ENCODE measurements around the gene SDE2.
A peak's percentile ranks its signal among the peaks of the same experiment; 100 is the strongest.
"Not testable (repeated sequence)": the region's sequence is repeated elsewhere in the genome, so short reads cannot be mapped to it uniquely, and the experiment has no call there.

SDE2 gene

GRCh38 chr1:225999227-225999911 is at the start of gene SDE2:
Gene SDE2 (minus strand): TSS chr1:225999343. CDS start chr1:225999312, 31 bp downstream.
- peak; percentile 100 for DNase-seq (ENCODE audit: low read depth, low spot score)

DNA sequence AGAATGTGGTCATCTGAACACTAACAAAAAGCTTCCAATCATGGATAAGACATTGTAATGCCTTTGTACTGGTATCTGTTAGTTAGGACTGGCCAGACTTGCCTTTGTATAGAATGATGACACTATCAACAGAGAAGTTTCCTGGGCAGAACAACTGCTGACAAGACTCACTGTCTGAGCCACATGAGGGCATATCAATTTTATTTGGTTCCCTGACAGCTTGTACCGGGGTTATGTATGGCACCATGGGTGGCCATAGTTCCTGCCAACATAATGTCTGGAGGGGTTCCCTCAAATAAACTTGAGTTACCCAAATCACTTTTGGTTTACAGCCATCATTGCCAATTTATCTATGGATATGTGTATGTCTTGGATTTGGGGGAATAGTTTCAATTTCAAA is 49.7 kb upstream of the SDE2 start:
- DNase-seq (ENCODE audit: low read depth, low spot score), result no peak

DNA sequence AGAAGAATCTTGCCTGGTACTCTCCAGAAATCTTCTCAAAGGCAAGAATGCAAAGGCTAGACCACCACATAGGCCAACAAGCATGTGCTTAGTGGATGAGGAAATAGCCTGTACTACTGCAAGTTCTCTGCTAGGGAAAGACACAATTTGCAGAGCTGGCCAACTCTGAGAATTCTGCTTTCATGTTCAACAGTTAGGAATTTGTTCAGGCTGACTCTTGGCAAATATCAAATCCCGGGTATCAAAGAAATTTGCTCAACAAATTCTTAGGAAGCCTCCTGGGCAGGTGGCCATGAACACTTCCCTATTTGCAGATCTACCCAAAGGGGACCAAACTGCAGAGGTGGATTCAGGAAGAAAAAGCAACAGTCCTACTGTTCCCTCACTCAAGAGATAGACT is 48.4 kb upstream of the SDE2 start:
- DNase-seq (ENCODE audit: low read depth, low spot score), result no peak

DNA sequence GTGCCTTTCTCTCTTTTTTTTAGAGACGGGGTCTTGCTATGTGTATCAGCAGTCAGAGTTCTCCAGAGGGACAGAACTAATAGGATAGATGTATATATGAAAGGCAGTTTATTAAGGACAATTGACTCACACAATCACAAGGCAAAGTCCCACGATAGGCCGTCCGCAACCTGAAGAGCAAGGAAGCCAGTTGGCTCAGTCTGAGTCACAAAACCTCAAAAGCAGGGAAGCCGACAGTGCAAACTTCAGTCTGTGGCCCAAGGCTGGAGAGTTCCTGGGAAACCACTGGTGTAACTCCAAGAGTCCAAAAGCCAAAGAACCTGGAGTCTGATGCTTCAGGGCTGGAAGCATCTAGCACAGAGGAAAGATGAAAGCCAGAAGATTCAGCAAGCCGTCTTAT is 47.1 kb upstream of the SDE2 start:
- no peak for DNase-seq (ENCODE audit: low read depth, low spot score)

DNA sequence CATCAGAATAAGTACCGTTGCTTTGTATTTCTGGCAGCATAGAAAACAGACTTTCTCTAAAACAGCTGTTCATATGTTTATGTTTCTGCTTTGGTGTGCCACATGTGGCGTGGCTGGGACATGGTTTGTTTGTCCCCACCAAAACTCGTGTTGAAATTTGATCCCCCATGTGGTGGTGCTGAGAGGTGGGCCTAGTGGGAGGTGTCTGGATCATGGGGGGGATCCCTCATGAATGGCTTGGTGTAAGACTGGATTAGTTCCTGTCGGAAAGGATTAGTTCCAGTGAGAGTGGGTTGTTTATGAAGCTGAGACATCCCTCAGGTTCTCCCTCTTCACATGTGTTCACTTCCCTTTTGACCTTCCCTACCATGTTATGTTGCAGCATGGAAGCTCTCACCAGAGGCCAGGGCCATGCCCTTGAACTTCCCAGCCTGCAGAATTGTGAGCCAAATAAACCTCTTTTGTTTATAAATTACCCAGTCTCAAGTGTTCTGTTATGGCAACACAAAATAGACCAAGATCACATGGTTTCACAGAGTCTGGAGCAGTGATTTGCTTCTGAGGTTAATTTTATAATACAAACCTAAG is 45.5 kb upstream of the SDE2 start:
- DNase-seq (ENCODE audit: low read depth, low spot score), result no peak

DNA sequence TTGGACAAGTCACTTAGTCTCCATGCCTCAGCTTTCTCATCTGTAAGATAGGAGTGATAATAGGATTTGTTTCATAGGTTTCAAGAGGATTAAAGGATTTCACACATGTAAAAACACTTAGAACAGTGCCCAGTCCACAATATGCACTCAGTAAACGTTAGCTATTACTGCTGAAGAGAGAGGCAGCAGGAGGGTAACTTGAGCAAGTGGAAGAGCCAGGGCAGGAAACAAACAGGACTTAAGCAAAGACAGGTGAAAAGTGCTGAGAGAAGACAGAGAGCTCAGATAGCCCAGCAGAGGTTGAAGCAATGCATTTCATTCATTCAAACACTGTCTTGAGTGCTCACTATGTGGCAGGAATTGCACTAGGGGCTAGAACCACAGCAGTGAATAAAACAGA is 42.3 kb upstream of the SDE2 start:
- DNase-seq (ENCODE audit: low read depth, low spot score), result no peak

- DNase-seq (ENCODE audit: low read depth, low spot score), result no peak
Measured at GRCh38 chr1:226038661-226039060, 39.5 kb upstream of the SDE2 start.

GRCh38 chr1:226035915-226036314 is 36.8 kb upstream of the SDE2 start:
- no peak for DNase-seq (ENCODE audit: low read depth, low spot score)

DNA sequence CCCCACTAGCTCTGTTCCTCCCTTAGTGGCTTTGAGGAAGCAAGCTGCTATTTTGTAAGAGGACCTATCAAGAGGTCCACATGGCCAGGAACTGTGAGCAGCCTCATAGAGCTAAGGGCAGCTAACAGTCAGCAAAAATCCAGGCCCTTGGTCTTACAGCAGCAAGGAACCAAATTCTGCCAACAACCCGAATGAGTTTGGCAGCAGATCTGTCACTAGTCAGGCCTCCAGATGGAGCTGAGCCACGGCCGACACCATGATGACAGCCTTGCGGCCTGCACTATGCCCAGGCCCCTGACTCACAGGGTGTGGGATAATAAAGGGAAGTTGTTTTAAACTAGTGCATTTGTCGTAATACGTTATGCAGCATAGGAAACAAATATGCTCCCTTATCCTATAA is 35.3 kb upstream of the SDE2 start:
- DNase-seq (ENCODE audit: low read depth, low spot score), result no peak

- no peak for DNase-seq (ENCODE audit: low read depth, low spot score)
Measured at GRCh38 chr1:226033991-226034390, 34.8 kb upstream of the SDE2 start.

DNA sequence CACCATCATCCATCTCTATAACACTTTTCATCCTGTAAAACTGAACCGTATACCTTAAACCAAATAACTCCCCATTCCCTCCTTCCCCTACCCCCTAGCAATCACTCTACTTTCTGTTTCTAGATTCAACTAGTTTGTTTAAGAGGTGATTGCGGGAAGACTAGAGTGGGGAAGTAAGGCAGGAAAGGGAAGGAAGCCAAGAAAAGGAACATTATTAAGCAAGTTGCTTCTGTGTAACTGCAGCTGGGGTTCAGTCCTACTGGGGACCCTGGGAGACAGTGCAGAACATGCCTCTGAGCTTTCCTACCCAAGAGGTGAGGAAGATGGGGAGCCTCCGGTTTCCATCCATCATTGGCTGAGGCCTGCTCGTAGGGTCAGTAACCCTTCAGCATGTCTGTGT is 34.4 kb upstream of the SDE2 start:
- DNase-seq (ENCODE audit: low read depth, low spot score), result no peak

- DNase-seq (ENCODE audit: low read depth, low spot score), result no peak
Measured at GRCh38 chr1:226029568-226030225, 30.6 kb upstream of the SDE2 start.

- DNase-seq (ENCODE audit: low read depth, low spot score), result no peak
Measured at GRCh38 chr1:226029093-226029496, 30.0 kb upstream of the SDE2 start.

- DNase-seq (ENCODE audit: low read depth, low spot score), result no peak
Measured at GRCh38 chr1:226027538-226028217, 28.5 kb upstream of the SDE2 start.

DNA sequence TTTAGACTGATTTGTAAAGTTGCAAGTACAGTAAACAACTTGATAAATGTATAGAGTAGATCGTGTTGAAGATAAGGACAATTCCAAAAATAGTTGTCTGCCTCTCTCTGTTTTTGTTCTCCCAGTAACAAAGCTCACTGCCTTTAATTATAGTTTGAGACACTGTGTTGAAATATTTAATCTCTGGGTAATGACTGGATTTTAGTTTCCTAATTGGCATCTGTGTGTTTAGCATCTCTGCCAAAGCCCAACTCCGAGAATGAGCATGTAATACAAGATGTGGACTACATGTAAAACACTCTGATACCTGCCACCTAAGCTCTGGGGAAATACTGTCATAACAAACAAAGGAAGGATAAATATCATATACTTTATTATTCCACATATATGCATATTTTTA is 27.7 kb upstream of the SDE2 start:
- DNase-seq (ENCODE audit: low read depth, low spot score), result no peak

DNA sequence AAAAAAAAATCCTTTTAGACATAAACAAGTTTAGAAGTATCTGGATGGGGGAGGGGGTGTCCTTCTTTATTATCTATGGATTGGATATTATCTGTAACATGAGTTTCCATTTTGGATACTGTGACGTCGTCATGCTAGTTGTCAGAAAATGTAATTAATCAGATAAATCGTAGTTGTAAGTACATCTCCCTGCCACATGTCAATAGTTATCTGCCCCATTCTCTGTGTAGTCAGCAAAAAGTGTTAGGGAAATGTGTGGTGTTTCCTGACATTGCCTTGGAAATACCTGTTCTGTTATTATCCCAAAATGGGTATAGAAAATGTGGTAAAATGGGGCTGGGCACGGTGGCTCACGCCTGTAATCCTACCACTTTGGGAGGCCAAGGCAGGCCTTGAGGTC is 24.6 kb upstream of the SDE2 start:
- no peak for DNase-seq (ENCODE audit: low read depth, low spot score)

GRCh38 chr1:226021801-226022200 is 22.7 kb upstream of the SDE2 start:
- DNase-seq (ENCODE audit: low read depth, low spot score), result no peak

GRCh38 chr1:226021401-226021800 is 22.3 kb upstream of the SDE2 start:
- no peak for DNase-seq (ENCODE audit: low read depth, low spot score)

DNA sequence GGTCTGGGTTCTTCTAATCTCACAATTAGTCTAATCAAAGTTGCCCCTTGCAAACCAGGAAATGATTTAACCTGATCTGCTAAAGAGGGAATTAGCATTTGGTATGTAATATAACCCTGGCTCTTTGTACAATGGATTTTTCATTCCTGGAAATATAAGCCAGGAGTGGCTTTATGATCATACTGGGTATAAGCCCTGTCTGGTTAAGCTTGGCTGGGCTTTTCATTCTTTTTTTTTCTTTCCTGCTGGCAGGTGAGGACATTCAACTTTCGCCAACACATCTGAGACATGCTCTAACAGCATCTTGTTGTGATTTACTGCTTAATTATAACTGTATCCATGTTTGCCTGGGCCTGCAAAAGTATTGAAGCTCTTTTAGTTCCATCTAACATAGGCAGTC is 20.4 kb upstream of the SDE2 start:
- no peak for DNase-seq (ENCODE audit: low read depth, low spot score)

DNA sequence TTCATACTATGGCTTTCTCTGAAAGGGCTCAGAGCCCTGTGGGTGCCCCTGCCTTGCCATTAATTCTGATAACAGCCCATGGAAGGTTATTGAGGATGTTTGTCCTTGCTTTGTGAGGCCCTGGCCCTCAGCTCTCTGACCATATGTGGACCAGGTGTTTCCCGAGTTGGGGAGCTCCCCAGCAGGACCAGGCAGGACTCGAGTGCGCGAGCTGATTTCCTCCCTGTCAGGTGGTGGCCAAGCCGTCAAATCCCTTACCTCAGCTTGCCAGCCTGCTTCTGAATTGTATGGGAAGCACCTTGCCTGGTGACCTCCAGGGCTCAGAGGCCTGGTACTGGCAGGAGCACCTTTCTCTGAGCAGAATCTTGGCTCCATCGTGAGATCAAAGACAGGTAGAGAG is 17.9 kb upstream of the SDE2 start:
- DNase-seq (ENCODE audit: low read depth, low spot score), result no peak

GRCh38 chr1:226009650-226010044 is 10.5 kb upstream of the SDE2 start:
- DNase-seq (ENCODE audit: low read depth, low spot score), result no peak

- DNase-seq (ENCODE audit: low read depth, low spot score), result not testable (repeated sequence)
Measured at GRCh38 chr1:226007126-226007892, 8.2 kb upstream of the SDE2 start.

Data from activated CD4-positive, CD25-positive, alpha-beta regulatory T cell treated with anti-CD3 and anti-CD28 coated beads, Interleukin-2, amount 50 U/mL, for 16 hours (primary cell).